Neural cell (in vitro differentiated cells): ENCODE measurements around the gene MS4A7. TPM values are rescaled to one million over a fixed set of nuclear protein-coding genes. Genes with fewer than 3 reads are reported as not detected.

Experiments used
- H2AFZ ChIP-seq: fragments of 200-600, 300-800 bp; sonication (generic), shearing (Covaris generic); 2 replicates; pipeline ENCODE4 v1.6.0; 2014; ENCODE audit warnings: low read depth, mild to moderate bottlenecking, antibody characterized with exemption, low read length, moderate library complexity
- H3F3A ChIP-seq: fragments of 200-600 bp; shearing (Covaris generic); 2 replicates; pipeline ENCODE4 v1.6.1; 2016; ENCODE audit warnings: mild to moderate bottlenecking, moderate library complexity, mixed read lengths, antibody characterized with exemption, low read length; ENCODE audit not compliant: insufficient read depth, poor library complexity, severe bottlenecking
- H3K27ac ChIP-seq: fragments of 200-600, 300-800 bp; sonication (generic), shearing (Covaris generic); 2 replicates; pipeline ENCODE4 v1.5.1; 2014; ENCODE audit warnings: mild to moderate bottlenecking, low read length, moderate library complexity
- H3K27me3 ChIP-seq: fragments of 300-800, 200-600 bp; sonication (generic), shearing (Covaris generic); 2 replicates; pipeline ENCODE4 v1.6.0; 2014; ENCODE audit warnings: mild to moderate bottlenecking, low read depth, low read length, moderate library complexity; ENCODE audit not compliant: insufficient read depth
- H3K36me3 ChIP-seq: fragments of 300-800, 200-600 bp; sonication (generic), shearing (Covaris generic); 2 replicates; pipeline ENCODE4 v1.5.1; 2014; ENCODE audit warnings: mild to moderate bottlenecking, antibody characterized with exemption, low read length, moderate library complexity; ENCODE audit not compliant: insufficient read depth
- H3K4me2 ChIP-seq: fragments of 300-800, 200-600 bp; sonication (generic), shearing (Covaris generic); 2 replicates; pipeline ENCODE4 v1.6.0; 2014; ENCODE audit warnings: mild to moderate bottlenecking, low read length
- H3K4me3 ChIP-seq: fragments of 300-800, 200-600 bp; sonication (generic), shearing (Covaris generic); 2 replicates; pipeline ENCODE4 v1.5.1; 2014; ENCODE audit warnings: mild to moderate bottlenecking, low read length, moderate library complexity
- H3K79me2 ChIP-seq: fragments of 200-600 bp; shearing (Covaris generic); replicated peaks from 2 replicates; pipeline ENCODE4 v1.6.0; 2014; ENCODE audit warnings: mild to moderate bottlenecking, low read length, moderate library complexity; ENCODE audit not compliant: insufficient read depth
- H3K9ac ChIP-seq: fragments of 300-800, 200-600 bp; sonication (generic), shearing (Covaris generic); 2 replicates; pipeline ENCODE4 v1.6.1; 2016; ENCODE audit warnings: mild to moderate bottlenecking, low read length, mixed read lengths
- H3K9me2 ChIP-seq: fragments of 200-600 bp; shearing (Covaris generic); 2 replicates; pipeline ENCODE4 v1.6.1; 2016; ENCODE audit warnings: mild to moderate bottlenecking, low read length, mixed read lengths; ENCODE audit not compliant: insufficient read depth
- H3K9me3 ChIP-seq: fragments of 200-600, 300-800 bp; sonication (generic), shearing (Covaris generic); 2 replicates; pipeline ENCODE4 v1.6.1; 2016; ENCODE audit warnings: mild to moderate bottlenecking, mixed run types, low read length, moderate library complexity, mixed read lengths
- H4K20me1 ChIP-seq: fragments of 200-600 bp; shearing (Covaris generic); 2 replicates; pipeline ENCODE4 v1.6.1; 2016; ENCODE audit warnings: mild to moderate bottlenecking, mixed run types; ENCODE audit not compliant: insufficient read depth
- CTCF ChIP-seq: fragments of 450-650 bp; IDR thresholded peaks from 2 replicates; pipeline ENCODE4 v1.5.1; 2014; ENCODE audit warnings: antibody characterized with exemption, mild to moderate bottlenecking, moderate library complexity; ENCODE audit not compliant: poor library complexity, severe bottlenecking
- EP300 ChIP-seq: fragments of 450-650 bp; conservative IDR thresholded peaks from 2 replicates; pipeline ENCODE4 v1.6.1; 2014; ENCODE audit warnings: antibody characterized with exemption, mild to moderate bottlenecking, moderate library complexity; ENCODE audit not compliant: poor library complexity, severe bottlenecking
- EZH2 ChIP-seq: fragments of 200-600, 300-800 bp; shearing (Covaris generic), sonication (generic); IDR thresholded peaks from 2 replicates; pipeline ENCODE4 v1.6.1; 2014; ENCODE audit warnings: antibody characterized with exemption, low read length, borderline replicate concordance, mild to moderate bottlenecking; ENCODE audit not compliant: insufficient read depth, poor library complexity, severe bottlenecking
- MXI1 ChIP-seq: fragments of 450-650 bp; conservative IDR thresholded peaks from 2 replicates; pipeline ENCODE4 v1.6.1; 2014; ENCODE audit warnings: antibody characterized with exemption, mild to moderate bottlenecking; ENCODE audit not compliant: poor library complexity, severe bottlenecking
- POLR2AphosphoS5 ChIP-seq: IDR thresholded peaks from 2 replicates; pipeline ENCODE4 v1.6.1; 2012
- RAD21 ChIP-seq: fragments of 450-650 bp; conservative IDR thresholded peaks from 2 replicates; pipeline ENCODE4 v1.6.1; 2014; ENCODE audit warnings: antibody characterized with exemption, mild to moderate bottlenecking, moderate library complexity
- REST ChIP-seq: IDR thresholded peaks from 2 replicates; pipeline ENCODE4 v1.6.1; 2012; ENCODE audit warnings: borderline replicate concordance
- SMC3 ChIP-seq: fragments of 450-650 bp; conservative IDR thresholded peaks from 2 replicates; pipeline ENCODE4 v1.6.1; 2014; ENCODE audit warnings: antibody characterized with exemption, mild to moderate bottlenecking, moderate library complexity; ENCODE audit not compliant: poor library complexity
- TAF1 ChIP-seq: IDR thresholded peaks from 2 replicates; pipeline ENCODE4 v1.6.1; 2012; ENCODE audit warnings: low read depth
- polyA plus RNA-seq: library from polyadenylated mRNA; depleted of rRNA; stranded (reverse); fragments of >200 nt; gene quantifications from 2 replicates; pipeline ENCODE4 v1.2.3, GENCODE V29; 2014

The MS4A7 gene
- polyA plus RNA-seq, 1 donor from 2014 or later: not detected

- no peaks in the 10 kb centered on the region for H3F3A ChIP-seq
- no peak overlapping the region for H3K4me2 ChIP-seq
- H3K9me2 ChIP-seq: no peaks in the 10 kb centered on the region
- H3K9me3 ChIP-seq: no peaks in the 10 kb centered on the region
- H3K36me3 ChIP-seq: no peaks in the 10 kb centered on the region
- no peak overlapping the region for H2AFZ ChIP-seq
- no peak overlapping the region for H3K9ac ChIP-seq
- H3K4me3 ChIP-seq: no peak overlapping the region
- H3K79me2 ChIP-seq: no peaks in the 10 kb centered on the region
- H3K27ac ChIP-seq: no peak overlapping the region
- TF ChIP-seq REST (no peak), MXI1 (no peak), EP300 (no peak), RAD21 (no peak), EZH2 (no peak), POLR2AphosphoS5 (no peak), CTCF (no peak), TAF1 (no peak), SMC3 (no peak)
- H4K20me1 ChIP-seq: no peaks in the 10 kb centered on the region
- H3K27me3 ChIP-seq: no peaks in the 10 kb centered on the region
Measured at GRCh38 chr11:60348116-60348515, 30.2 kb upstream of the MS4A7 start.

- Histone ChIP-seq H3K27ac (no peak overlapping the region), H3F3A (no peaks in the 10 kb centered on the region), H3K4me3 (no peak overlapping the region), H3K4me2 (no peak overlapping the region), H3K27me3 (no peaks in the 10 kb centered on the region), H3K9me2 (no peaks in the 10 kb centered on the region), H3K9me3 (no peaks in the 10 kb centered on the region), H3K79me2 (no peaks in the 10 kb centered on the region), H3K9ac (no peak overlapping the region), H2AFZ (no peak overlapping the region), H3K36me3 (no peaks in the 10 kb centered on the region), H4K20me1 (no peaks in the 10 kb centered on the region)
- no peak for TF ChIP-seq EP300
- TF ChIP-seq MXI1: no peak
- no peak for TF ChIP-seq RAD21
- no peak for TF ChIP-seq CTCF
- no peak for TF ChIP-seq POLR2AphosphoS5
- no peak for TF ChIP-seq REST
- no peak for TF ChIP-seq SMC3
- TF ChIP-seq TAF1: no peak
- no peak for TF ChIP-seq EZH2
Measured at GRCh38 chr11:60349990-60350389, 28.3 kb upstream of the MS4A7 start.
